GM12873 (cell line): Measurements from ENCODE around the gene RIPOR3.

Experiments used
- TF ChIP-seq, protein P1 (sequence below): IDR thresholded peaks from 2 replicates; pipeline ENCODE4 v1.5.1; 2012; ENCODE audit warnings: low read depth, mild to moderate bottlenecking, moderate library complexity, low read length, control low read depth; ENCODE audit not compliant: insufficient read depth; ENCODE audit errors: missing control alignments

The RIPOR3 gene

DNA sequence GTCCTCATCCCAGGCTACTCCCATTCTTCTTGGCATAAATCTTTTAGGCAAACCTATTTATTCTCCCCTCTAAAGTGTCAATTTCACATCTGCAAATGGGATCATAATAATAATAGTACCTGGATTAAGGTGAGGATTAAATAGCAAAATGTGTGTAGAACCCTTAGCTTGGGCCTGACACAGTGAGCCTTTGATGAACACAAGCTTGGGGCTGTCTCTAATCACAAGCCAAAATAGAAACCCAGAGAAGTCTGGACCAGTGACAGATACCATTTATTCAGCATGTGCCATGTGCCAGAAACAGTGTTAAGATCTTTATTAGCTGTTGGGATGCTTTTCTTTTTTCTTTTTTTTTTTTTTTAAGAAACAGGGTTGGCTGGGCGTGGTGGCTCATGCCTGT, 25.2 kb upstream of the RIPOR3 start:
- TF ChIP-seq, protein P1, sequence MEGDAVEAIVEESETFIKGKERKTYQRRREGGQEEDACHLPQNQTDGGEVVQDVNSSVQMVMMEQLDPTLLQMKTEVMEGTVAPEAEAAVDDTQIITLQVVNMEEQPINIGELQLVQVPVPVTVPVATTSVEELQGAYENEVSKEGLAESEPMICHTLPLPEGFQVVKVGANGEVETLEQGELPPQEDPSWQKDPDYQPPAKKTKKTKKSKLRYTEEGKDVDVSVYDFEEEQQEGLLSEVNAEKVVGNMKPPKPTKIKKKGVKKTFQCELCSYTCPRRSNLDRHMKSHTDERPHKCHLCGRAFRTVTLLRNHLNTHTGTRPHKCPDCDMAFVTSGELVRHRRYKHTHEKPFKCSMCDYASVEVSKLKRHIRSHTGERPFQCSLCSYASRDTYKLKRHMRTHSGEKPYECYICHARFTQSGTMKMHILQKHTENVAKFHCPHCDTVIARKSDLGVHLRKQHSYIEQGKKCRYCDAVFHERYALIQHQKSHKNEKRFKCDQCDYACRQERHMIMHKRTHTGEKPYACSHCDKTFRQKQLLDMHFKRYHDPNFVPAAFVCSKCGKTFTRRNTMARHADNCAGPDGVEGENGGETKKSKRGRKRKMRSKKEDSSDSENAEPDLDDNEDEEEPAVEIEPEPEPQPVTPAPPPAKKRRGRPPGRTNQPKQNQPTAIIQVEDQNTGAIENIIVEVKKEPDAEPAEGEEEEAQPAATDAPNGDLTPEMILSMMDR: no peak

DNA sequence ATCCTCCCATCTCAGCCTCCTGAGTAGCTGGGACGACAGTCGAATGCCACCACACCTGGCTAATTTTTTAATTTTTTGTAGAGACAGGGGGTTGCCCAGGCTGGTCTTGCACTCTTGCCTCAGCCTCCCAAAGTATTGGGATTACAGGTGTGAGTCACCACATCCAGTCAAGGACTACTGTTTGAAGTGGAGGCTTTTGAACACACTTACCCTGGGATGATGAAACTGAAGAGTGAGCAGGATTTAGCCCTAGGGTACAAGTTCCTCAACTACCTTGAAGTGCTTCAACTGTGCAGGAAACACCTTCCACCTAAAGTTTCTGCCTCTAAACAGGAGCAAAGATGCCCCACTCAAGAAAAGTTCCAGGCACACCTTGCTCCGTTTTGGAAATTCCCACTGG, 24.4 kb upstream of the RIPOR3 start:
- TF ChIP-seq, protein P1: no peak

DNA sequence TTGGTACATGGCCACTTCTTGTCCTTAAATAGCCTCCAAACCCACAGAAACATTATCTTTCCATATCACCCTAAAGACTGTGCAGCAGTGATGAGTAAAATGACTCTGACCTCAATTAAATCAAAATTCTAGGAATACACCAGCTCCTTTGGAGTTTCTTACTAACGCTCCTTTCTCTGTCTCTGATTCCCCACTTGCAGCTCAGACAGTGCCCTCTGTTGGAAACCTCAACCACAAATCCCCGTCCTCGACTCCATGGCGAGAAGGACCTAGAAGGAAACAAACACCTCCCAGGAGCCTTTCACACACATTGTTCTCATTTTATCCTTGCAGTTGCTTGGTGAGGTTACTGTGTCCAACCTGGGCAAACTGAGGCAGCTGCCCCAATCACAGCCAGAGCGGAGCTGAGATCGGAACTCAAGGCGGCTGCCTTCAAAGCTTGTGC, 22.3 kb upstream of the RIPOR3 start:
- TF ChIP-seq, protein P1: no peak

DNA sequence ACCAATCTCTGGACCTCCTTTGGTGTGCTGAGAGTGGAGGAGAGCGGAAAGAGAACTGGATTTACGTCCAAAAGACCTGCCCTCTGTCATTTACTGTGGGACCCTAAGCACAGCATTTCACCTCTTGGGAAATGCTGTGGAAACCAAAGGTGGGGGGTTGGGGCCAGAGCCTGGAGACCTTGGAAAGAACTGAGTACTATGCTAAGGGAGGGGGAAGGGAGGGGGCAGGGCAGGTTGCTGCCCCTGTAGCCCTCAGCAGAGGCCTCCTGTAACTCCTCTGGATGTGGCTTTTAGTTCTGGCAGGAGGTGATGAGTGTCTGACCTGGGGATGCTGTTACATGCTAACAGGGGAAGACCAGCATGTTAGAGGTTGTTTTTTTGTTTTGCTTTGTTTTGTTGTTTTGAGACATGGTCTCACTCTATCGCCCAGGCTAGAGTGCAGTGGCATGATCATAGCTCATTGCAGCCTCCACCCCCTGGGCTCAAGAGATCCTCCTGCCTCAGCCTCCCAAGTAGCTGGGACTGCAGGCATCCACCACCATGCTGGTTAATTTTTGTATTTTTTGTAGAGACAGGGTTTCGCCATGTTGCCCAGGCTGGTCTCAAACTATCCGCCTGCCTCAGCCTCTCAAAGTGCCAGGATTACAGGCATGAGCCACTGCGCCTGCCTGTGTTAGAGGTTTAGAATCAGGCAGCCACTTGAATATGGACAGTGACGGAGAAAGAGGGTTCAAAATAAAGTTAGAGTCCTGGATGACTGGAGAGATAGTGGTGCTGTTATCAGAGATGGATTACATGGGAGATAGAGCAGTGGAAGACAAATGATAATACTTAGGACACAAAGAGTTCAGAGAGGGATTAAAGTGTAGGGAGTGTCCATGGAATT, 21.7 kb upstream of the RIPOR3 start:
- TF ChIP-seq, protein P1: no peak

DNA sequence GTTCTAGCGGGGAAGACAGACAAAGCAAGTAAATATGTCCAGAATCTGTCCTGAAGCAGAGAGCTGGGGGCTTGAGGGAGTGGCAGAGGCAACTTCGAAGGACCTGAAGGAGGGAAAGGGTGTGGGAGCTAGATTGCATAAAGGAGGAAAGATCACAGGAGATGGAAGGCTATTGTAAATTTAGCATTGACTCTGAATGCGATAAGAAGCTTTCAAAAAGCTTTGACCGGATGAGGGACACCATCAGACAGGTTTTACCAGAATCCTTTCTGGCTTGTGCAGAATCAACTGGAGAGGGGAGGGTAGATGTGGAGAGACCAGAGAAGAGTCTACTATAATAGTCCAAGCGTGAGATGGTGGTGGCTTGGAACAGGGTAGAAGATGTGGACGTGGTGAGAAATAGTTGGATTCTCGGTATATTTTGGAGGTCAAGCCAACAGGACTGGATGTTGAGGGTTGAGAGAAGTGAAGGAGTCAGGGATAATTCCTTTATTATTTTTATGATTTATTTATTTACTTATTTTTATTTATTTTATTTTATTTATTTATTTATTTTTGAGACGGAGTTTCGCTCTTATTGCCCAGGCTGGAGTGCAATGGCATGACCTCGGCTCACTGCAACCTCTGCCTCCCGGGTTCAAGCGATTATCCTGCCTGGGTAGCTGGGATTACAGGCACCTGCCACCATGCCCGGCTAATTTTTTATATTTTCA, 19.9 kb upstream of the RIPOR3 start:
- TF ChIP-seq, protein P1: no peak

DNA sequence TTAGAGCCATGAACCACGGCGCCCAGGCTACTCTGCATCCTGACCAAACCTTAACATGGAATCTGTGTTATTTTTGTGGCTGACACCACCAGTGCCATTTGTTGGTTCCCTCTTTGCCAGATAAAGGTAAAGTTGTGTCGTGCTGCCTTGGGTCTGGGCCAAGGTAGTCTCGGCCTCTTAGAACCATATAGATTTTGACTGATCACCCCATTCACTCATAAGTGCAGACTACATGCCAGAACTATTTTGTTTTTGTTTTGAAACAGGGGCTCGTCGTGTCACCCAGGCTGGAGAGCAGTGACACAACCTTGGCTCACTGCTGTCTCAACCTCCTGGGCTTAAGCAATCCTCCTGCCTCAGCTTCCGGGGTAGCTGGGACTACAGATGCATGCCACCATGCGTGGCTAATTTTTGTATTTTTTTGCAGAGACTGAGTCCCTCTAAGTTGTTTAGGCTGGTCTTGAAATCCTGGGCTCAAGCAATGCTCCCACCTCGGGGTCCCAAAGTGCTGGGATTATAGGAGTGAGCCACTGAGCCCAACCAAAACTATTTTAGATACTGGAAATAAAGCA, 19.2 kb upstream of the RIPOR3 start:
- TF ChIP-seq, protein P1: no peak

DNA sequence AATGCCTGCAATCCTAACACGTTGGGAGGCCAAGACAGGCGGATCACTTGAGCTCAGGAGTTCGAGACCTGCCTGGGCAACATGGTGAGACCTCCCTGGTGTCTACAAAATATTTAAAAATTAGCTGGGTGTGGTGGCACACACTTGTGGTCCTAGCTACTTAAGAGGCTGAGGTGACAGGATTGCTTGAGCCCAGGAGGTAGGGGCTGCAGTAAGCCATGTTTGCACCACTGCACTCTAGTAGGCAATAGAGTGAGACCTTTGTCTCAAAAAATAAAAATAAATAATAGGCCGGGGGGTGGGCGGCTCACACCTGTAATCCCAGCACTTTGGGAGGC, 18.3 kb upstream of the RIPOR3 start:
- TF ChIP-seq, protein P1: no peak
